ENCODE results near the gene RNF212B. TPM values are rescaled to one million over a fixed set of nuclear protein-coding genes. Genes with fewer than 3 reads are reported as not detected.
"Not testable (repeated sequence)": the region's sequence is repeated elsewhere in the genome, so short reads cannot be mapped to it uniquely, and the experiment has no call there.

The RNF212B gene
- total RNA-seq, 1 donor from 2014 or later, result not detected

DNA sequence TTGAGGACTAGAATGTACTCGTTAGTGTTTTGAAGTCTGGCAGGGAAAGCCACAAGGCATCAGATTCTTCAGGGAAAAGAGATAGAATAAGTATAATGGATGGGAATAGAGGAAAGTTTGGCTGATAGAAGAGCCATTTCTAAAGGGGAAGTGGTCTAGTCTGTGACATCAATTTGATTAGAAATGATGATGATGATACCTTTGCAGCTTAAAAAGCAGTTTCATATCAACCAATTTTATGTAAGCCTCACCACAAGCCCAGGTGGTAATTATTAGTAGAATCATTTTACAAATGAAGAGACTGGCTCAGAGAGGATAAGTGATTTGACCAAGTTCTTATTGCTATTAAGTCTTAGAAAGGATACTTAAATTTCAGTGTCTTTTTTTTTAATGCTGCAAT, 2.9 kb downstream of the RNF212B start:
- Mint-ChIP-seq H3K27me3 (ENCODE audit: low read depth) (peaks cover 26% of the 10 kb centered on the region), H3K36me3 (ENCODE audit: low read depth) (no peaks in the 10 kb centered on the region), H3K4me3 (ENCODE audit: unreplicated experiment) (no peak overlapping the region), H3K4me1 (ENCODE audit: low read depth) (peaks cover 8% of the 10 kb centered on the region), H3K27ac (ENCODE audit: unreplicated experiment) (no peak overlapping the region), H3K9me3 (ENCODE audit: low read depth) (no peaks in the 10 kb centered on the region)
- TF ChIP-seq, protein P1, sequence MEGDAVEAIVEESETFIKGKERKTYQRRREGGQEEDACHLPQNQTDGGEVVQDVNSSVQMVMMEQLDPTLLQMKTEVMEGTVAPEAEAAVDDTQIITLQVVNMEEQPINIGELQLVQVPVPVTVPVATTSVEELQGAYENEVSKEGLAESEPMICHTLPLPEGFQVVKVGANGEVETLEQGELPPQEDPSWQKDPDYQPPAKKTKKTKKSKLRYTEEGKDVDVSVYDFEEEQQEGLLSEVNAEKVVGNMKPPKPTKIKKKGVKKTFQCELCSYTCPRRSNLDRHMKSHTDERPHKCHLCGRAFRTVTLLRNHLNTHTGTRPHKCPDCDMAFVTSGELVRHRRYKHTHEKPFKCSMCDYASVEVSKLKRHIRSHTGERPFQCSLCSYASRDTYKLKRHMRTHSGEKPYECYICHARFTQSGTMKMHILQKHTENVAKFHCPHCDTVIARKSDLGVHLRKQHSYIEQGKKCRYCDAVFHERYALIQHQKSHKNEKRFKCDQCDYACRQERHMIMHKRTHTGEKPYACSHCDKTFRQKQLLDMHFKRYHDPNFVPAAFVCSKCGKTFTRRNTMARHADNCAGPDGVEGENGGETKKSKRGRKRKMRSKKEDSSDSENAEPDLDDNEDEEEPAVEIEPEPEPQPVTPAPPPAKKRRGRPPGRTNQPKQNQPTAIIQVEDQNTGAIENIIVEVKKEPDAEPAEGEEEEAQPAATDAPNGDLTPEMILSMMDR (IDR thresholded peaks at IDR 0.05), result no peak
- no peak for DNase-seq (ENCODE audit: low spot score)

DNA sequence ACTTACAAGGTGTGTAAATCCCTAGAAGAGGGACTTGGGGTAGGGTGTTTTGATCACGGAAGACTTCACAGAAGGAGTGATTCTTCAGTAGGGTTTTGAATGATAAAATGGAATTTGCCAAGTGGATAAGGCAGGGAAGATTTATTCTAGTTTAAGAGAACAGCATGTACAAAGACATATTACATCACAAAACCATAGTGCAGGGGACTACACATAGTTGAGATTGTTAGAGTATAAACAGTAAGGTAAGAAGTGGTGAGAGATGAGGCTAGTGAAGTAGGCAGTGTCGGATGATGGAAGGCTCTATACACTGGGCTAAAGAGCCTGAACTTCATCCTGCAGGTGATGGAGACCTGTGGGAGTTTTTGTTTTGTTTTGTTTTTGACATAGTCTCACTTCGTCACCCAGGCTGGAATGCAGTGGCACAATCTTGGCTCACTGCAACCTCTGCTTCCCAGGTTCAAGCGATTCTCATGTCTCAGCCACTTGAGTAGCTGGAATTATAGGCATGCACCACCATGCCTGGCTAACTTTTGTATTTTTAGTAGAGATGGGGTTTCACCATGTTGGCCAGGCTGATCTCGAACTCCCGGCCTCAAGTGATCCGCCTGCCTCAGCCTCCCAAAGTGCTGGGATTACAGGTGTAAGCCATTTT, 3.5 kb downstream of the RNF212B start:
- DNase-seq (ENCODE audit: low spot score); H3K36me3 Mint-ChIP-seq (ENCODE audit: low read depth); H3K4me1 Mint-ChIP-seq (ENCODE audit: low read depth); H3K27ac Mint-ChIP-seq (ENCODE audit: unreplicated experiment); H3K9me3 Mint-ChIP-seq (ENCODE audit: low read depth); H3K4me3 Mint-ChIP-seq (ENCODE audit: unreplicated experiment): not testable (repeated sequence)
- H3K27me3 Mint-ChIP-seq (ENCODE audit: low read depth), result peaks cover 29% of the 10 kb centered on the region

GRCh38 chr14:23242076-23242475, 4.3 kb downstream of the RNF212B start:
- H3K27ac Mint-ChIP-seq (ENCODE audit: unreplicated experiment), result no peak overlapping the region
- no peaks in the 10 kb centered on the region for H3K9me3 Mint-ChIP-seq (ENCODE audit: low read depth)
- TF ChIP-seq, protein P1 (IDR thresholded peaks at IDR 0.05), result no peak
- DNase-seq (ENCODE audit: low spot score), result no peak
- peaks cover 8% of the 10 kb centered on the region for H3K4me1 Mint-ChIP-seq (ENCODE audit: low read depth)
- peaks cover 29% of the 10 kb centered on the region for H3K27me3 Mint-ChIP-seq (ENCODE audit: low read depth)
- no peaks in the 10 kb centered on the region for H3K36me3 Mint-ChIP-seq (ENCODE audit: low read depth)
- no peak overlapping the region for H3K4me3 Mint-ChIP-seq (ENCODE audit: unreplicated experiment)

DNA sequence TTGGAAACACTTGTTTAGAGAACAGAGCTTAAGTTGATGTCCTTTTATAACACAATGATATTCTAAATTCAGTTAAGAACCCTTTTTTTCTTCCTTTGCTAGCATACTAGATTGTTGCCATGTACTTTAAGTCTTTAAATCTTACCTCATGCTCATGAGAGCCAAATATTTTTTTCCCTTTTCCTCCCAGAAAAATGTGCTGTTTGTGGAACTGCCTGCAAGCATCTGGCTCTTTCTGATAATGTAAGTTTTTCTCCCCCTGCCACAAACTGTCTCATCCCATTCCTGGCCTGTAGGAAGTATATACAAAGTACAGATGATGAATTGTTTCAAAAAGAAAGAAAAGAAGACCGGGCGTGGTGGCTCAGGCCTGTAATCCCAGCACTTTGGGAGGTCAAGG, 5.3 kb downstream of the RNF212B start:
- Mint-ChIP-seq H3K27ac (ENCODE audit: unreplicated experiment) (no peak overlapping the region), H3K27me3 (ENCODE audit: low read depth) (peaks cover 23% of the 10 kb centered on the region), H3K4me1 (ENCODE audit: low read depth) (peaks cover under 1% of the 10 kb centered on the region), H3K9me3 (ENCODE audit: low read depth) (no peaks in the 10 kb centered on the region), H3K4me3 (ENCODE audit: unreplicated experiment) (no peak overlapping the region), H3K36me3 (ENCODE audit: low read depth) (no peaks in the 10 kb centered on the region)
- TF ChIP-seq, protein P1 (IDR thresholded peaks at IDR 0.05), result no peak
- DNase-seq (ENCODE audit: low spot score), result no peak

GRCh38 chr14:23245282-23245681, 7.5 kb downstream of the RNF212B start:
- DNase-seq (ENCODE audit: low spot score), result no peak
- TF ChIP-seq, protein P1 (IDR thresholded peaks at IDR 0.05), result no peak
- no peak overlapping the region for H3K4me3 Mint-ChIP-seq (ENCODE audit: unreplicated experiment)
- H3K27ac Mint-ChIP-seq (ENCODE audit: unreplicated experiment), result no peak overlapping the region
- peaks cover 23% of the 10 kb centered on the region for H3K27me3 Mint-ChIP-seq (ENCODE audit: low read depth)
- H3K4me1 Mint-ChIP-seq (ENCODE audit: low read depth), result no peaks in the 10 kb centered on the region
- H3K9me3 Mint-ChIP-seq (ENCODE audit: low read depth), result no peaks in the 10 kb centered on the region
- no peaks in the 10 kb centered on the region for H3K36me3 Mint-ChIP-seq (ENCODE audit: low read depth)

GRCh38 chr14:23248601-23249000, 10.9 kb downstream of the RNF212B start:
- Mint-ChIP-seq H3K4me3 (ENCODE audit: unreplicated experiment) (no peak overlapping the region), H3K27ac (ENCODE audit: unreplicated experiment) (no peak overlapping the region), H3K4me1 (ENCODE audit: low read depth) (no peaks in the 10 kb centered on the region), H3K27me3 (ENCODE audit: low read depth) (peaks cover 25% of the 10 kb centered on the region), H3K9me3 (ENCODE audit: low read depth) (no peaks in the 10 kb centered on the region), H3K36me3 (ENCODE audit: low read depth) (no peaks in the 10 kb centered on the region)
- TF ChIP-seq, protein P1 (IDR thresholded peaks at IDR 0.05), result no peak
- no peak for DNase-seq (ENCODE audit: low spot score)
